ENCODE measurements around the gene PLCD3. TPM values are rescaled to one million over a fixed set of nuclear protein-coding genes. Genes with fewer than 3 reads are reported as not detected.
A peak's percentile ranks its signal among the peaks of the same experiment; 100 is the strongest.

PLCD3 gene
- total RNA-seq, 6 donors from 2014 or later, result 24.2 to 65.6 (median 50.6) TPM

GRCh38 chr17:45123930-45124796, 8.2 kb downstream of the PLCD3 start:
- Histone ChIP-seq H3K4me3 (no peak overlapping the region), H3K4me1 (peaks cover 41 to 56% (median 47%) of the 10 kb centered on the region in 4 donors), H3K9me3 (no peaks in the 10 kb centered on the region), H3K27me3 (no peaks in the 10 kb centered on the region), H3K27ac (peak overlapping the region; percentile 40 to 74 (median 62)), H3K36me3 (peaks cover 0 to 20% (median 4%) of the 10 kb centered on the region in 4 donors)
- ATAC-seq (ENCODE audit: low FRiP score in 2 of 2) (peak; percentile 74 to 88), DNase-seq (peak in 1 of 2 donors; percentile 69)
- 82% methylated on average over 8 to 9 of the region's 15 CpGs for WGBS, 2 donors
- TF ChIP-seq POLR2A (IDR thresholded peaks at IDR 0.05), result no peak
- TF ChIP-seq POLR2AphosphoS5 (IDR thresholded peaks at IDR 0.05), result peak in 1 of 2 donors; percentile 42

- TF ChIP-seq EP300 (IDR thresholded peaks at IDR 0.05), result no peak
- no peak for TF ChIP-seq CTCF (IDR thresholded peaks at IDR 0.05)
- no peak for TF ChIP-seq POLR2AphosphoS5 (IDR thresholded peaks at IDR 0.05)
- TF ChIP-seq POLR2A (IDR thresholded peaks at IDR 0.05), result no peak
- Histone ChIP-seq H3K36me3 (peaks cover 0 to 29% (median 4%) of the 10 kb centered on the region in 4 donors), H3K4me3 (no peak overlapping the region), H3K27ac (peak overlapping the region in 2 of 4 donors; percentile 59 to 74), H3K9me3 (no peaks in the 10 kb centered on the region), H3K4me1 (peaks cover 32 to 47% (median 39%) of the 10 kb centered on the region in 4 donors), H3K27me3 (no peaks in the 10 kb centered on the region)
- 94 to 95% methylated on average over 6 of the region's 6 CpGs for WGBS, 2 donors
- no peak for ATAC-seq (ENCODE audit: low FRiP score in 2 of 2)
- no peak for DNase-seq
These were observed 9.1 kb downstream of the PLCD3 start for GRCh38 chr17:45123076-45123770.

GRCh38 chr17:45121055-45121454, 11.3 kb downstream of the PLCD3 start:
- ATAC-seq (ENCODE audit: low FRiP score in 2 of 2) (no peak), DNase-seq (peak in 1 of 2 donors; percentile 84)
- H3K36me3 ChIP-seq, result peaks cover 0 to 37% (median 7%) of the 10 kb centered on the region in 4 donors
- H3K27ac ChIP-seq, result no peak overlapping the region
- no peaks in the 10 kb centered on the region for H3K27me3 ChIP-seq
- TF ChIP-seq POLR2A (IDR thresholded peaks at IDR 0.05) (no peak), POLR2AphosphoS5 (IDR thresholded peaks at IDR 0.05) (no peak), EP300 (IDR thresholded peaks at IDR 0.05) (no peak), CTCF (IDR thresholded peaks at IDR 0.05) (no peak)
- H3K9me3 ChIP-seq, result no peaks in the 10 kb centered on the region
- 68 to 78% methylated on average over 7 to 11 of the region's 45 CpGs for WGBS, 2 donors
- H3K4me1 ChIP-seq, result peaks cover 18 to 30% (median 25%) of the 10 kb centered on the region in 4 donors
- no peak overlapping the region for H3K4me3 ChIP-seq

GRCh38 chr17:45120558-45120957, 11.8 kb downstream of the PLCD3 start:
- Histone ChIP-seq H3K4me3 (no peak overlapping the region), H3K27ac (no peak overlapping the region), H3K9me3 (no peaks in the 10 kb centered on the region), H3K36me3 (peaks cover 0 to 42% (median 7%) of the 10 kb centered on the region in 4 donors), H3K4me1 (peaks cover 18 to 30% (median 23%) of the 10 kb centered on the region in 4 donors), H3K27me3 (no peaks in the 10 kb centered on the region)
- TF ChIP-seq EP300 (IDR thresholded peaks at IDR 0.05) (no peak), CTCF (IDR thresholded peaks at IDR 0.05) (no peak), POLR2AphosphoS5 (IDR thresholded peaks at IDR 0.05) (no peak), POLR2A (IDR thresholded peaks at IDR 0.05) (no peak)
- no peak for DNase-seq
- 88% methylated on average over 18 of the region's 22 CpGs; no CpG with 5 or more reads in 1 of the 2 donors for WGBS, 2 donors
- no peak for ATAC-seq (ENCODE audit: low FRiP score in 2 of 2)

- H3K9me3 ChIP-seq, result no peaks in the 10 kb centered on the region
- ATAC-seq (ENCODE audit: low FRiP score in 2 of 2) (no peak), DNase-seq (no peak)
- no peaks in the 10 kb centered on the region for H3K27me3 ChIP-seq
- 84 to 92% methylated on average over 8 of the region's 8 CpGs for WGBS, 2 donors
- peaks cover 0 to 42% (median 7%) of the 10 kb centered on the region in 4 donors for H3K36me3 ChIP-seq
- no peak overlapping the region for H3K4me3 ChIP-seq
- H3K4me1 ChIP-seq, result peaks cover 18 to 30% (median 23%) of the 10 kb centered on the region in 4 donors
- H3K27ac ChIP-seq, result no peak overlapping the region
- TF ChIP-seq POLR2A (IDR thresholded peaks at IDR 0.05) (no peak), EP300 (IDR thresholded peaks at IDR 0.05) (no peak), POLR2AphosphoS5 (IDR thresholded peaks at IDR 0.05) (no peak), CTCF (IDR thresholded peaks at IDR 0.05) (no peak)
These were observed 12.4 kb downstream of the PLCD3 start for GRCh38 chr17:45119964-45120363.

All from upper lobe of left lung (tissue), 6 donors.